OCI-LY7 (cell line): ENCODE measurements around the gene ASPDH. TPM values are rescaled to one million over a fixed set of nuclear protein-coding genes. Genes with fewer than 3 reads are reported as not detected.

Experiments used
- BruUV-seq: library from RNA; stranded (reverse); fragments of 400-500 nt; replicated peaks from 2 replicates; lab custom pipeline; 2021; lab: Mats Ljungman, UMichigan
- CTCF ChIA-PET: fragments of 300-600 bp; sonication (Branson Sonifier 250); formaldehyde crosslinking; loops from one replicate; lab custom pipeline; 2022; ENCODE audit warnings: antibody characterized with exemption; ENCODE audit not compliant: unreplicated experiment; lab: Charles Lee
- POLR2A ChIA-PET: fragments of 300-600 bp; sonication (Branson Sonifier 250); formaldehyde crosslinking; loops from one replicate; lab custom pipeline; 2022; ENCODE audit warnings: antibody characterized with exemption; lab: Charles Lee
- DNase-seq: peaks from one replicate; pipeline ENCODE4 v3.0.0-alpha.2; 2015; ENCODE audit warnings: low spot score
- H2AFZ ChIP-seq: fragments of 200-600 bp; sonication (generic), shearing (Covaris generic); 2 replicates; pipeline ENCODE4 v1.6.1; 2014; ENCODE audit warnings: mild to moderate bottlenecking, antibody characterized with exemption, low read length, moderate library complexity
- H3K27ac ChIP-seq: fragments of 200-600 bp; sonication (generic); 2 replicates; pipeline ENCODE4 v1.5.1; 2014; ENCODE audit warnings: mixed run types, low read depth, mild to moderate bottlenecking, moderate library complexity, low read length, inconsistent platforms; ENCODE audit not compliant: poor library complexity, severe bottlenecking
- H3K36me3 ChIP-seq: fragments of 200-600 bp; sonication (generic); 2 replicates; pipeline ENCODE4 v1.6.1; 2014; ENCODE audit warnings: mild to moderate bottlenecking, antibody characterized with exemption, low read length, moderate library complexity, mixed read lengths; ENCODE audit not compliant: insufficient read depth
- H3K4me1 ChIP-seq: fragments of 200-600 bp; sonication (generic); 2 replicates; pipeline ENCODE4 v1.5.1; 2014; ENCODE audit warnings: mild to moderate bottlenecking, low read length; ENCODE audit not compliant: insufficient read depth, poor library complexity, severe bottlenecking
- H3K4me2 ChIP-seq: fragments of 200-600 bp; sonication (generic); 2 replicates; pipeline ENCODE4 v1.6.1; 2014; ENCODE audit warnings: mild to moderate bottlenecking, low read length
- H3K4me3 ChIP-seq: fragments of 200-600 bp; sonication (generic); 2 replicates; pipeline ENCODE4 v1.5.1; 2014; ENCODE audit warnings: mild to moderate bottlenecking, low read depth, low read length; ENCODE audit not compliant: poor library complexity, severe bottlenecking
- H3K79me2 ChIP-seq: fragments of 200-600 bp; sonication (generic); 2 replicates; pipeline ENCODE4 v1.6.1; 2016; ENCODE audit warnings: low read depth, mild to moderate bottlenecking, low read length, moderate library complexity, mixed read lengths; ENCODE audit not compliant: insufficient read depth
- H3K9me2 ChIP-seq: fragments of 200-600 bp; sonication (generic); 2 replicates; pipeline ENCODE4 v1.6.1; 2016; ENCODE audit warnings: mild to moderate bottlenecking, low read length, mixed read lengths; ENCODE audit not compliant: insufficient read depth
- H3K9me3 ChIP-seq: fragments of 200-600 bp; sonication (generic); 2 replicates; pipeline ENCODE4 v1.6.1; 2014; ENCODE audit warnings: mild to moderate bottlenecking, mixed run types, low read length, mixed read lengths
- H4K20me1 ChIP-seq: fragments of 200-600 bp; sonication (generic); 2 replicates; pipeline ENCODE4 v1.6.1; 2014; ENCODE audit warnings: mild to moderate bottlenecking, antibody characterized with exemption, low read length, moderate library complexity, mixed read lengths; ENCODE audit not compliant: insufficient read depth
- EZH2phosphoT487 ChIP-seq: fragments of 200-600 bp; sonication (generic); IDR thresholded peaks from 2 replicates; pipeline ENCODE4 v1.6.1; 2018; ENCODE audit warnings: low read depth, borderline replicate concordance, mild to moderate bottlenecking, mixed run types, antibody characterized with exemption, low read length, moderate library complexity, mixed read lengths
- intact Hi-C: fragments of 100-400 bp; cut with micrococcal nuclease; formaldehyde crosslinking; loops from one replicate; pipeline ENCODE4 v1.10.0; 2022; ENCODE audit not compliant: unreplicated experiment
- total RNA-seq, 2 experiments: library from RNA; depleted of rRNA in 1 of 2; stranded (reverse); fragments of >200 nt in 1 of 2; shearing (Covaris generic) in 1 of 2; gene quantifications; 2 replicates each; pipeline ENCODE4 v1.2.3, GENCODE V29; 2014 to 2022
- TF ChIP-seq, protein P1 (sequence below): fragments of 200-600 bp; sonication (generic); conservative IDR thresholded peaks from 2 replicates; pipeline ENCODE4 v1.5.1; 2014; ENCODE audit warnings: mild to moderate bottlenecking, antibody characterized with exemption, low read length, moderate library complexity, mixed read lengths

The ASPDH gene
- total RNA-seq, 2 experiments from 2014 or later: not detected

- H2AFZ ChIP-seq: no peak overlapping the region
- H3K9me2 ChIP-seq: no peaks in the 10 kb centered on the region
- no peak for TF ChIP-seq EZH2phosphoT487
- TF ChIP-seq, protein P1, sequence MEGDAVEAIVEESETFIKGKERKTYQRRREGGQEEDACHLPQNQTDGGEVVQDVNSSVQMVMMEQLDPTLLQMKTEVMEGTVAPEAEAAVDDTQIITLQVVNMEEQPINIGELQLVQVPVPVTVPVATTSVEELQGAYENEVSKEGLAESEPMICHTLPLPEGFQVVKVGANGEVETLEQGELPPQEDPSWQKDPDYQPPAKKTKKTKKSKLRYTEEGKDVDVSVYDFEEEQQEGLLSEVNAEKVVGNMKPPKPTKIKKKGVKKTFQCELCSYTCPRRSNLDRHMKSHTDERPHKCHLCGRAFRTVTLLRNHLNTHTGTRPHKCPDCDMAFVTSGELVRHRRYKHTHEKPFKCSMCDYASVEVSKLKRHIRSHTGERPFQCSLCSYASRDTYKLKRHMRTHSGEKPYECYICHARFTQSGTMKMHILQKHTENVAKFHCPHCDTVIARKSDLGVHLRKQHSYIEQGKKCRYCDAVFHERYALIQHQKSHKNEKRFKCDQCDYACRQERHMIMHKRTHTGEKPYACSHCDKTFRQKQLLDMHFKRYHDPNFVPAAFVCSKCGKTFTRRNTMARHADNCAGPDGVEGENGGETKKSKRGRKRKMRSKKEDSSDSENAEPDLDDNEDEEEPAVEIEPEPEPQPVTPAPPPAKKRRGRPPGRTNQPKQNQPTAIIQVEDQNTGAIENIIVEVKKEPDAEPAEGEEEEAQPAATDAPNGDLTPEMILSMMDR: peak; percentile 67
- intact Hi-C loops: no loop called here
- no peak overlapping the region for H3K27ac ChIP-seq
- no peak overlapping the region for H3K4me3 ChIP-seq
- BruUV-seq: no TSS peak
- no peaks in the 10 kb centered on the region for H3K36me3 ChIP-seq
- no peaks in the 10 kb centered on the region for H3K79me2 ChIP-seq
- H3K4me1 ChIP-seq: no peaks in the 10 kb centered on the region
- no peak overlapping the region for H3K4me2 ChIP-seq
- H4K20me1 ChIP-seq: no peaks in the 10 kb centered on the region
- no peaks in the 10 kb centered on the region for H3K9me3 ChIP-seq
- DNase-seq: no peak
- CTCF ChIA-PET: interaction anchor here (0.6 kb wide), 1 partner anchor 255 kb away, joined by 3 read pairs; no protein-coding TSS in a partner anchor
- POLR2A ChIA-PET: interaction anchor here (0.7 kb wide), 1 partner anchor 235 kb away, joined by 3 read pairs; no protein-coding TSS in a partner anchor
Observed at GRCh38 chr19:50518091-50519005, 4.6 kb upstream of the ASPDH start.

- BruUV-seq: no TSS peak
- H3K4me1 ChIP-seq: no peaks in the 10 kb centered on the region
- no peaks in the 10 kb centered on the region for H3K79me2 ChIP-seq
- H3K4me2 ChIP-seq: no peak overlapping the region
- H2AFZ ChIP-seq: no peak overlapping the region
- no peaks in the 10 kb centered on the region for H4K20me1 ChIP-seq
- CTCF ChIA-PET: no interaction called here
- no peak overlapping the region for H3K27ac ChIP-seq
- no peak for DNase-seq
- no peaks in the 10 kb centered on the region for H3K9me3 ChIP-seq
- H3K4me3 ChIP-seq: no peak overlapping the region
- intact Hi-C loops: no loop called here
- H3K9me2 ChIP-seq: no peaks in the 10 kb centered on the region
- TF ChIP-seq, protein P1: no peak
- no peak for TF ChIP-seq EZH2phosphoT487
- no peaks in the 10 kb centered on the region for H3K36me3 ChIP-seq
- POLR2A ChIA-PET: no interaction called here
Observed at GRCh38 chr19:50517704-50518075, 4.0 kb upstream of the ASPDH start.
